Measurements from ENCODE around the gene SLC35D2.

Gene SLC35D2

GRCh38 chr9:96400132-96400910 lies 16.8 kb upstream of the SLC35D2 start:
- FAIRE-seq (no peak), DNase-seq (ENCODE audit: insufficient read length, low spot score) (no peak)
- TF ChIP-seq POLR2AphosphoS5 (IDR thresholded peaks at IDR 0.05; ENCODE audit: low read depth, low read length) (no peak), SPI1 (IDR thresholded peaks at IDR 0.05; ENCODE audit: low read depth, low read length) (no peak), POLR2A (IDR thresholded peaks at IDR 0.05; ENCODE audit: low read depth, low read length) (no peak), PAX5 (IDR thresholded peaks at IDR 0.05; ENCODE audit: insufficient read depth, low read length, severe bottlenecking) (no peak), POU2F2 (IDR thresholded peaks at IDR 0.05; ENCODE audit: low read depth, low read length) (no peak), TAF1 (IDR thresholded peaks at IDR 0.05; ENCODE audit: low read depth, low read length) (no peak)

DNA sequence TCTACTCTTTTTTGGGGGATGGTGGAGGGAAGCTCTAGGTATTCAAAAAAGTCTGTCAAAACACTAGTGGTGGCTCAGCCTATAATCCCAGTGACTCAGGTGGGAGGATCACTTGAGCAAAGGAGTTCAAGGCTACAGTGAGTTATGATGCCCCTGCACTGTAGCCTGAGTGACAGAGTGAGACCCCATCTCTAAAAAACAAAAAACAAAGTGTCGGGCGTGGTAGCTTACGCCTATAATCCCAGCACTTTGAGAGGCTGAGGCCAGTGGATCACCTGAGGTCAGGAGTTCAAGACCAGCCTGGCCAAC lies 15.8 kb upstream of the SLC35D2 start:
- no peak for DNase-seq (ENCODE audit: insufficient read length, low spot score)
- FAIRE-seq, result no peak
- TF ChIP-seq PAX5 (IDR thresholded peaks at IDR 0.05; ENCODE audit: insufficient read depth, low read length, severe bottlenecking) (no peak), SPI1 (IDR thresholded peaks at IDR 0.05; ENCODE audit: low read depth, low read length) (no peak), POU2F2 (IDR thresholded peaks at IDR 0.05; ENCODE audit: low read depth, low read length) (no peak), POLR2A (IDR thresholded peaks at IDR 0.05; ENCODE audit: low read depth, low read length) (no peak), TAF1 (IDR thresholded peaks at IDR 0.05; ENCODE audit: low read depth, low read length) (no peak), POLR2AphosphoS5 (IDR thresholded peaks at IDR 0.05; ENCODE audit: low read depth, low read length) (no peak)

DNA sequence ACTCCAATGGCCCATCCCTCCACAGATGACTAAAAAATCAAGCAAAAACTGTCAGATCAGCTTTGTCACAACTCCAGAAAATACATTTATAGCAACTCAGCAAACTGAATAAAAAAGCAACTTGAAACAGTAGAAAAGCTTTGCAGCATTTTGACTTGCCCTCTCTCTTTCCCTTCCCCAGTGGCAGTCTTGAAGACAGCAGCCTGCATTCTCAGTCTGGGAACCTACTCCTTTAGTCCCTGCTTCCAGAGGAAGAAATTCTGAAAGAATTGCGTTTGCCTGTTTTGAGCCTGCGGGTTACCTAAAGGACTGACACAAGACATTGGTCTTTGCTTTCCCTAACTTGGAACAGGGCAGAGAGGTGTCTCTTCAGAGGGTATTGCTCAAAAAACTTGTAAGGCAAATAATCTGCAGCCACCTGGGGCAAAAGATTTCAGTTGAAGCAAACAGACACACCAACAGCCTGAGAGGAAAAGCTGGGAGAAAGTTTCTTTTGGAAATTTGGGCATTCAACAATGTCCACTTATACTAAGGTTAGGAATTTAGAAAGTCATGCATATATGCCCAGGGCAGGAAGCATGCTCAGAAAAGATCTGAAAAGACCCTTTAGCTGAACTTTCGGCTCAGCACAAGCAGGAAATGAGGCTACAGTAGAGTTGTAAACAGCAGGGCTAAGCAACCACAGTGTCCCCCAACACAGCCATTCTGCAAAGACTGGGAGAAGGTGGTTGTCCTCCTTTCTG lies 15.2 kb upstream of the SLC35D2 start:
- no peak for TF ChIP-seq SPI1 (IDR thresholded peaks at IDR 0.05; ENCODE audit: low read depth, low read length)
- no peak for TF ChIP-seq TAF1 (IDR thresholded peaks at IDR 0.05; ENCODE audit: low read depth, low read length)
- TF ChIP-seq POLR2AphosphoS5 (IDR thresholded peaks at IDR 0.05; ENCODE audit: low read depth, low read length), result no peak
- TF ChIP-seq POU2F2 (IDR thresholded peaks at IDR 0.05; ENCODE audit: low read depth, low read length), result no peak
- TF ChIP-seq PAX5 (IDR thresholded peaks at IDR 0.05; ENCODE audit: insufficient read depth, low read length, severe bottlenecking), result no peak
- TF ChIP-seq POLR2A (IDR thresholded peaks at IDR 0.05; ENCODE audit: low read depth, low read length), result no peak
- FAIRE-seq, result peak; percentile 88
- DNase-seq (ENCODE audit: insufficient read length, low spot score), result no peak

GRCh38 chr9:96395964-96396363 lies 12.5 kb upstream of the SLC35D2 start:
- FAIRE-seq (no peak), DNase-seq (ENCODE audit: insufficient read length, low spot score) (no peak)
- TF ChIP-seq PAX5 (IDR thresholded peaks at IDR 0.05; ENCODE audit: insufficient read depth, low read length, severe bottlenecking) (no peak), TAF1 (IDR thresholded peaks at IDR 0.05; ENCODE audit: low read depth, low read length) (no peak), POLR2A (IDR thresholded peaks at IDR 0.05; ENCODE audit: low read depth, low read length) (no peak), POLR2AphosphoS5 (IDR thresholded peaks at IDR 0.05; ENCODE audit: low read depth, low read length) (no peak)

DNA sequence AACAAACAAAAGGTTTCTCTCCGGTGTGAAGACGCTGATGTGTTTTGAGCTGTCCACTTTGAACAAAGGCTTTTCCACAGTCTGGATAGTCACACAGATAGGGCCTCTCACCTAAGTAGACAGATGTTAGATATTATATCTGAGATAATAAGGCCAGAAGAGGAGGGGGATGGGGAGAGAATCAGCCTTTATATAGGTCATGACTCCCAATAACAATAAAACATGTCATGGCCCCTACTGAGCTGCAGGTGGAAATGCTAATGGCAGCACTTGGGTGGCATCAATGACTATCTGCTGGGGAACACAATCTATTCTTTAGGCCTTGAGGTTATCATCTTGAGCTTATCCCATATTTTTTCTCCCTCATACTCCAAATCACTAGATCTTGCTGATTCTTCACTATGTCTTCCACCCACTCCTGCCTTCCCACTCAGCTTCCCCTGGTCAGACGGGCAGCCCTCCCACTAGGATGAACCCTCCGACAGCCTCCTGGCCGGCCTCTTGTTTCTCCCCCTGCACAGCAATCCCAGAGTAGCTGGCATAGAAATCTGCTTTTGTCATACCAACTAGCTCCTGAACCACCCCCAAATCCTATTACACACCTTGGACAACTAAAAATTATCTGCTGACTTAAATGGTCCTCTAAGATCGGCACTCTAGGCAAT lies 11.5 kb upstream of the SLC35D2 start:
- no peak for TF ChIP-seq POU2F2 (IDR thresholded peaks at IDR 0.05; ENCODE audit: low read depth, low read length)
- no peak for TF ChIP-seq POLR2AphosphoS5 (IDR thresholded peaks at IDR 0.05; ENCODE audit: low read depth, low read length)
- no peak for TF ChIP-seq POLR2A (IDR thresholded peaks at IDR 0.05; ENCODE audit: low read depth, low read length)
- FAIRE-seq (no peak), DNase-seq (ENCODE audit: insufficient read length, low spot score) (no peak)

DNA sequence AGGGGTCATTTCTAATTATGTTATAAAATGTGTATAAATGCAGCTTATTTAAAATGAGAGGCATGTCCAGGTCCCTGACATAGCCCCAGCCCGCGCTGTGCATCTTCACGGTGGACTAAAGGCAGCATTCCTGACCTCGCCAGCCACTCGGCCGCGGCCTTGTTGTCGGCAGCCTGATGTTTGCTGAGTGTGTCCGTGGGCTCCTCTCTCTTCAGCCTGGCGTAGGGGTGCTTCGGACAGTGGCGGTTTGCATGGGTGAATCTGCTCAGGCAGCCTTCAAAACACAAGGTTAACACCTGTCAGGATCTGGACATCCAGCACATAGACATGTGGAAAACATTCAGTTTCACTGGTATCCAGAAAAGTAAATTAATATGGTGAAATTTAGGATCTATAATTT lies 8.8 kb upstream of the SLC35D2 start:
- FAIRE-seq, result no peak
- TF ChIP-seq SPI1 (IDR thresholded peaks at IDR 0.05; ENCODE audit: low read depth, low read length) (no peak), POLR2A (IDR thresholded peaks at IDR 0.05; ENCODE audit: low read depth, low read length) (no peak), POLR2AphosphoS5 (IDR thresholded peaks at IDR 0.05; ENCODE audit: low read depth, low read length) (no peak), POU2F2 (IDR thresholded peaks at IDR 0.05; ENCODE audit: low read depth, low read length) (no peak), TAF1 (IDR thresholded peaks at IDR 0.05; ENCODE audit: low read depth, low read length) (no peak), PAX5 (IDR thresholded peaks at IDR 0.05; ENCODE audit: insufficient read depth, low read length, severe bottlenecking) (no peak)
- DNase-seq (ENCODE audit: insufficient read length, low spot score), result no peak

DNA sequence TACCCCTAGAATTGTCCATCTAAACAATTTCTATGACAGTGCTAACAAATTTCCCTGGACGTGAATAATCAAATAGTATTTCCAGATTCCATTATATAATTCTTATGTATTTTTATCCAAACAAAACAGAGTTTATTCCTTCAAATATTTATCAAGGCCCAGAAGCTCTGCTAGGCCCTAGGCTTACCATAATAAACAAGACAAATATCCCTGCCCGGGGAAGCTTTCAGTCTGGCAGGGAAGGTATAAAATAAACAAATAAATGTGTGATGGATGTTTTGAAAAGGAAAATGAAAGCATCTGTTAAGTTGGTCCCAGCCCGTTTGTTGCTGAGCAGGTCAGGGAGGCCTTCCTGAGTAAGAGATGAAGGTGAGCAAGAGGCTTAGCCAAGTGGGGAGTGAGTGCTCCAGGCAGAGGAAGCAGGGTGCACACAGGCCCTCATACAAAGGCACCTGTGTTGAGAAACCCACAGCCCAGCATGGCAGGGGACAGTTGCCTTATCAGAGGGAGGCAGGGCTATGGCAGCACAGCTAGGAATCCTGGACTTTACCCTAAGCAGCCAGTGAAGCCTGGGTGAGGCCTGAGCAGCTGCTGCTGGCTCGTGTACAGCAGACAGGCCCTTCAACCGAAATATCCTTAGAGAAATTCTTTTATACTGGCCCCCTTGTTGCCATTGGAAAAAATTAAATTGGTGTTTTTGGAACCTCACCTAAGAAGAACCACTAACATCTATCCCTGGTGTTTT lies 7.7 kb upstream of the SLC35D2 start:
- FAIRE-seq (no peak), DNase-seq (ENCODE audit: insufficient read length, low spot score) (no peak)
- TF ChIP-seq POU2F2 (IDR thresholded peaks at IDR 0.05; ENCODE audit: low read depth, low read length) (no peak), TAF1 (IDR thresholded peaks at IDR 0.05; ENCODE audit: low read depth, low read length) (no peak), PAX5 (IDR thresholded peaks at IDR 0.05; ENCODE audit: insufficient read depth, low read length, severe bottlenecking) (no peak), POLR2A (IDR thresholded peaks at IDR 0.05; ENCODE audit: low read depth, low read length) (no peak; the same call in 1 of the 2 replicates), SPI1 (IDR thresholded peaks at IDR 0.05; ENCODE audit: low read depth, low read length) (no peak), POLR2AphosphoS5 (IDR thresholded peaks at IDR 0.05; ENCODE audit: low read depth, low read length) (no peak)

DNA sequence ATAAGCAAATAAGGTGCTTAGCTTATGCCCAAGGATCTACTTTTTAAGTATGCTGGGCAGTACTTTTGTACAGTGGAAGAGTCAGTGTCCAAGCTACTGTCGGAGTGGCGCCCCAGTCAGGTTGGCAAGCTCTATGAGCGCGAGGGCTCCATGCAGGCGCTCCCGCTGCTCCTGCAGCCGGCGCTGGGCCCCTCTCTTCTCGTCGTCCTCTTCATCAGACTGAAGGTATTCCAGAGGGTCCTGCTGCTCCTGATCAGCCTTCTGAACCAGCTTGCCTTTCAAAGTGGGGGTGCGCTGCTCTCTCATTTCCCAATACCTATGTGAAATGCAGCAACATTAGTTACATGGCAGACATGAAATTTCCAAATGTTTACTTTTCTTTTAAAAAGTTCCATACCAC lies 4.6 kb upstream of the SLC35D2 start:
- FAIRE-seq (no peak), DNase-seq (ENCODE audit: insufficient read length, low spot score) (no peak)
- TF ChIP-seq PAX5 (IDR thresholded peaks at IDR 0.05; ENCODE audit: insufficient read depth, low read length, severe bottlenecking), result no peak
- TF ChIP-seq SPI1 (IDR thresholded peaks at IDR 0.05; ENCODE audit: low read depth, low read length), result no peak
- TF ChIP-seq POU2F2 (IDR thresholded peaks at IDR 0.05; ENCODE audit: low read depth, low read length), result no peak
- TF ChIP-seq TAF1 (IDR thresholded peaks at IDR 0.05; ENCODE audit: low read depth, low read length), result no peak
- no peak for TF ChIP-seq POLR2AphosphoS5 (IDR thresholded peaks at IDR 0.05; ENCODE audit: low read depth, low read length)
- no peak for TF ChIP-seq POLR2A (IDR thresholded peaks at IDR 0.05; ENCODE audit: low read depth, low read length)

DNA sequence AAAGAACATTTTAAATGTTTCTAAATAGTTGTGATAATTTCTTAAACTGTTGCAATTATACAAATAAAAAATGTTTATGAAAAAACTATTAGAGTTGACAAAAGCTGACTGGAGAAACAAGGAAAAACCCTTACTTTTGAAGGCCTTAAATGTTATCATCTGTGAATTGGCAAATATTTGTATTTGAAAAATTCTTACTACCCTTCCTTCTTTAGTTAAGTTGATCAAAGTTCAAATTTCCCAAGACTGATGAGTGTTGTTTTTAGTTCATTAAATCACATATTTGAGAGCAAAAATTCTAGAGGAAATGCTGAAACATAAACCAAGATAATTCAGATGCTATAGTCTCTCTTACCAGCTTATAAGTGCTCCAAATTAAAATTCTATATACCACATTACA lies 2.6 kb upstream of the SLC35D2 start:
- TF ChIP-seq PAX5 (IDR thresholded peaks at IDR 0.05; ENCODE audit: insufficient read depth, low read length, severe bottlenecking) (no peak), SPI1 (IDR thresholded peaks at IDR 0.05; ENCODE audit: low read depth, low read length) (no peak), POLR2AphosphoS5 (IDR thresholded peaks at IDR 0.05; ENCODE audit: low read depth, low read length) (no peak), POU2F2 (IDR thresholded peaks at IDR 0.05; ENCODE audit: low read depth, low read length) (no peak), TAF1 (IDR thresholded peaks at IDR 0.05; ENCODE audit: low read depth, low read length) (no peak), POLR2A (IDR thresholded peaks at IDR 0.05; ENCODE audit: low read depth, low read length) (no peak)
- FAIRE-seq (no peak), DNase-seq (ENCODE audit: insufficient read length, low spot score) (no peak)

Measured in GM12891 (cell line).